ENCODE data around the gene FILIP1.

DNA sequence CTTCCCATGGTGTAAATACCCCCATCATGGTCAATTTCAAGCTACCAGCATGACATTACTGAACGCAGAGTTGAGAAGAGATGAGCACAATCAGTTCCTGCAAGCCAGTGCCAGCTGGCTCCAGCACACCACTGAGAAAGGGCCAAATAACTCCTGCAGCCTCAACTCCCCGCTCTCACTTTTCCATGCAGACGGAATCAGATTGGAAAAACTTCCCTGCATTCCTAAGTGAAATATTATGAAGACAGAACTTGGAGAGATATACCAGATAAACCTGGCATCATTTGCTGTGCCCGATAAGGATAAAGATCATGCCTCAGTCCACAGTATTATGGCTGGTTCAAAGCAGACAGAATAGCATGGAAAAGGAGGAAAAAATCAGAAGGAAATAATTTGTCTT lies 56.7 kb downstream of the FILIP1 start:
- TF ChIP-seq, protein P1, sequence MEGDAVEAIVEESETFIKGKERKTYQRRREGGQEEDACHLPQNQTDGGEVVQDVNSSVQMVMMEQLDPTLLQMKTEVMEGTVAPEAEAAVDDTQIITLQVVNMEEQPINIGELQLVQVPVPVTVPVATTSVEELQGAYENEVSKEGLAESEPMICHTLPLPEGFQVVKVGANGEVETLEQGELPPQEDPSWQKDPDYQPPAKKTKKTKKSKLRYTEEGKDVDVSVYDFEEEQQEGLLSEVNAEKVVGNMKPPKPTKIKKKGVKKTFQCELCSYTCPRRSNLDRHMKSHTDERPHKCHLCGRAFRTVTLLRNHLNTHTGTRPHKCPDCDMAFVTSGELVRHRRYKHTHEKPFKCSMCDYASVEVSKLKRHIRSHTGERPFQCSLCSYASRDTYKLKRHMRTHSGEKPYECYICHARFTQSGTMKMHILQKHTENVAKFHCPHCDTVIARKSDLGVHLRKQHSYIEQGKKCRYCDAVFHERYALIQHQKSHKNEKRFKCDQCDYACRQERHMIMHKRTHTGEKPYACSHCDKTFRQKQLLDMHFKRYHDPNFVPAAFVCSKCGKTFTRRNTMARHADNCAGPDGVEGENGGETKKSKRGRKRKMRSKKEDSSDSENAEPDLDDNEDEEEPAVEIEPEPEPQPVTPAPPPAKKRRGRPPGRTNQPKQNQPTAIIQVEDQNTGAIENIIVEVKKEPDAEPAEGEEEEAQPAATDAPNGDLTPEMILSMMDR (conservative IDR thresholded peaks at IDR 0.05; ENCODE audit: low read length), result no peak
- no peak for TF ChIP-seq EZH2phosphoT487 (IDR thresholded peaks at IDR 0.05; ENCODE audit: borderline replicate concordance, low read depth, low read length)

All from OCI-LY7 (cell line).